HG02610 (cell line): Measurements from ENCODE around the gene PNO1.
"Not testable (repeated sequence)": the region's sequence is repeated elsewhere in the genome, so short reads cannot be mapped to it uniquely, and the experiment has no call there.

Experiments used
- ATAC-seq: cut with Tn5 transposase; IDR thresholded peaks from one replicate; pipeline ENCODE4 v1.9.1; 2021; ENCODE audit warnings: mild to moderate bottlenecking, moderate library complexity; ENCODE audit not compliant: unreplicated experiment

The PNO1 gene

DNA sequence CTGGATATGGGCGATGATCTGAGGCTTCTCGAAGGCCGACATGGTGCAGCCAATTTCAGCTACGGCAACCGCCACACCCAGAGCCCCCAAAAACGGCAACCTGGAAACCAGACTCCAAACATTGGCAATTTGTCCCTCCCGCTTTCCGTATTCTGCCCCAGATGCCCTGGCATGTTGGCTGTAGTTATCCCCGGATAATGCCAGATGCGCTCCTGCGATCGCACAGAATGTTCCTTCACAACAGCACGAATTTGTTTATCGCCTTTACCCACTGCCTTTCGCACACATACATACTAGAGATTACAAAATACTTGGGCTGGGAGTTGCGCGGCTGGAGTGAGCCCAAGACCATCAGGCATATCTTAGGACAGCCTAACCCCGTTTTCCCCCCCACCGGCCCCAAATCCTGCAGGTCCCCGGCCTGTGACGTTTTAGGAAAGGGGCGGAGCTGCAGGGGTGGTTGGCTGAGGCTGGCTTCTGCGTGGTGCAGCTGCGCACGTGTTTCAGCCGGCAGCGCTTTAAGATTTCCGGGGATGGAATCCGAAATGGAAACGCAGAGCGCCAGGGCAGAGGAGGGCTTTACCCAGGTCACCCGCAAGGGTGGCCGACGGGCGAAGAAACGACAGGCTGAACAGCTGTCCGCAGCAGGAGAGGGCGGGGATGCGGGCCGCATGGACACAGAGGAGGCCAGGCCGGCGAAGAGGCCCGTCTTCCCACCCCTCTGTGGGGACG is at the start of gene PNO1:
PNO1 (plus strand) TSS at position 487 of the 732 bp plus-strand sequence; CDS start at position 534, 47 bp downstream.
- ATAC-seq = peak; percentile 95

- ATAC-seq = no peak
These were observed 49.6 kb upstream of the PNO1 start for GRCh38 chr2:68108120-68108519.

GRCh38 chr2:68110102-68110501 is 47.6 kb upstream of the PNO1 start:
- no peak for ATAC-seq

DNA sequence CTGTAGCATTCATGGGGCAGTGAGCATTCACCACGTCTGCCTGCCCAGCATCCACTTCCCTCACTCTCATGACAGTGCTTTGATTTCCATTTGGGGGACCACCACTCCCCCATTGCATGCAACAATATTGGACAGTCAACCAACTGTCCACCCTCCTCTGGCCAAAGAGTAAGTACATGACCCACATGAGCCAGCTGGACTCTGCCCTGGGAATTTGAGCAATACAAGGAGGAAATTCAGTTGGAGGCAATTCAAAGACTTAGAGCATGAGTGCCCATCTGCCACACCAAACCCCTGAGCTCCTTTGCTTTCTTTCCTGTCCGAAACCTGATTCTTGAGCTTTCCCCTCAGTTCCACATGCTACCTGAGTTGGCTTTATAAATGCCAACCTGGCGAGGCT is 41.7 kb upstream of the PNO1 start:
- ATAC-seq = no peak

GRCh38 chr2:68117922-68118321 is 39.8 kb upstream of the PNO1 start:
- ATAC-seq = not testable (repeated sequence)

- ATAC-seq = no peak
These were observed 38.9 kb upstream of the PNO1 start for GRCh38 chr2:68118816-68119215.

DNA sequence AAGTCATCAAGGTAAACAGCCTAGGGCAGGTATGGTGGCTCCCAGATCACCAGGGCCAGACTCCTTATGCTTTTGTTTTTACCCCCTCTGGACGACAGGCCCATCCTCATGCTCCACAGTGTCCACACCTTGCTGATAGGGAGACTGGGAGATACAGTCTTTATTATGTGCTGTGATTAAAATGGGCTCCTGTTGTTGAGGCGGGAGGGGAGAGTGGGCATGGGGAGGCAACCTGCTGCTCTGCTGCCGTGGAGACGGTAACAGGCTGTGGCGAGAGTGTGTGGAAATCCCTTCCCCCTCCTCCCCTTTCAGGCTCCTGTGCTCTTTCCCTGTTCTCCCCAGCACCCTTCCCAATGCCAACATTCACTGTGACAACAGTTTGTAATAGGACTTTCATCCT is 38.2 kb upstream of the PNO1 start:
- ATAC-seq = no peak

- ATAC-seq = no peak
These were observed 35.6 kb upstream of the PNO1 start for GRCh38 chr2:68121873-68122679.

- ATAC-seq = no peak
These were observed 35.1 kb upstream of the PNO1 start for GRCh38 chr2:68122680-68122964.

GRCh38 chr2:68124321-68124720 is 33.4 kb upstream of the PNO1 start:
- no peak for ATAC-seq

GRCh38 chr2:68125821-68126220 is 31.9 kb upstream of the PNO1 start:
- ATAC-seq = no peak

DNA sequence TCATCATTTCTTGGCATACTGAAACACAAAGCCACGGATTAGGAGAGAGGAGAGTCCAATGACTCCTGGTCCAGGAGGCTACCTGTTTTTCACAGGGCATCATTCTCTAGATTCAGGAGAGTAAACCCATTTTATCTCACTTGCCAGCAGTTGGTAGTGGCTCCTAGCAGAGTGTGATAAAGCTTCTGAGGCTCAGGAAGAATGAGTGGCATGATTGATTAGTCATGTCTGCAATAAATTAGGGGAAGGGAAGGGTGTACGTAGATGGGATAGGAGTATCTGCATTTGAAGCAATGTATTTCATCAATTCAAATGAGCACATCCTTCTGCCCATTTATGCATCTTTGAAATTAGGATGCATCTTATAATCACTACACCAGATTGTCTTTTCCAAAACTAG is 31.1 kb upstream of the PNO1 start:
- ATAC-seq = no peak

- peak; percentile 84 for ATAC-seq
These were observed 30.1 kb upstream of the PNO1 start for GRCh38 chr2:68127358-68128242.

GRCh38 chr2:68134120-68134519 is 23.6 kb upstream of the PNO1 start:
- ATAC-seq = no peak

DNA sequence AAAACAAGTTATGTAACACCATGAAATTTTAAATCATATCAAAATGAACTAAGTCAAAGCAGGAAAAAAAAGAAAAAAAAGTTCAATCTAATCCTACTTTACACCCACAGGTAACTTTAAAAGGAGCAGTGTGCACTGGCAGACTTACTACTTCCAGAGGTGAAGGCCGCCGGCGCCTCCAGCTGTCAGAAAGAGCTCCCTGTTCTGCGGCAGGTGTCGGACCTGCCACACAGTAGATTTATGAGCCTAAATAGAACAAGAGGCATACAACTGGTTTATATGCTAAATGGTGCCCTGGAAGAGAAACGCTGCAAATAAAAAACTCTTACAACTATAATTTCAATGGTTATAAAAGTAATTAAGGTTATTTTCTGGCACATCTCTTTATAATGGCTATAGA is 23.1 kb upstream of the PNO1 start:
- ATAC-seq = no peak

DNA sequence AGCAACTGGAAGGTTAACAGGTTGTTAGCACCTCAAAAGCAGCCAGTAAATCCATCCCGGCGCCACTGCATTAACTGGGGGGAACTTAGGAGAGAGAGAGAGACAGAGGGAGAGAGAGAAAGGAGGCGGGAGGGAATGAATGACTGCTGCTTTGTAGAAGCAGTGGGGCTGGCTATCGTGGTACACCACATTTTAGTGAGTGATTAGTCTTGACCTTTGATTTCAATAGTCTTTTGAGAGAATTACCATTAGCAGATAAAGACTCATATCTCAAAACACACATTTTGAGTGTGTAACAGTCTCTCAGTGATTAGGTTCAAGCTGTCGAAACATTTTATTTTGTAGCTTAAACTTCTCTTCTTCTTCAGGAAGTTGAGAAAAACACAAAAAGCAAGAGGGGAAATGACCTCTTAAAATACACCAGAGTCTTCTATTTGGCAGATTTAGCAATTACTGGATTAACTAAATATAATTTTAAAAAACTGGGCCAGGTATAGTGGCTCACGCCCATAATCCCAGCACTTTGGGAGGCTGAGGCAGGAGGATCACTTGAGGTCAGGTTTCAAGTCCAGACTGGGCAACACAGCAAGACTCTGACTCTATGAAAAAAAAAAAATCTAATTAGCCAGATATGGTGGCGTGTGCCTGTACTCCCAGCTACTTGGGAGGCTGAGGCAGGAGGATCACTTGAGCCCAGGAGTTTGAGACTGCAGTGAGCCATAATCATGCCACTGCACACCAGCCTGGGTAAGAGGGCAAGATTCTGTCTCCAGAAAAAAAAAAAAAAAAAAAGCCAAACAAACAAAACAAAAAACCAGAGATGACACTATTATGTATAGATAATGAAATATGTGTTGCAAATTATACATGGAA is 22.0 kb upstream of the PNO1 start:
- no peak for ATAC-seq

GRCh38 chr2:68141875-68142274 is 15.8 kb upstream of the PNO1 start:
- no peak for ATAC-seq

DNA sequence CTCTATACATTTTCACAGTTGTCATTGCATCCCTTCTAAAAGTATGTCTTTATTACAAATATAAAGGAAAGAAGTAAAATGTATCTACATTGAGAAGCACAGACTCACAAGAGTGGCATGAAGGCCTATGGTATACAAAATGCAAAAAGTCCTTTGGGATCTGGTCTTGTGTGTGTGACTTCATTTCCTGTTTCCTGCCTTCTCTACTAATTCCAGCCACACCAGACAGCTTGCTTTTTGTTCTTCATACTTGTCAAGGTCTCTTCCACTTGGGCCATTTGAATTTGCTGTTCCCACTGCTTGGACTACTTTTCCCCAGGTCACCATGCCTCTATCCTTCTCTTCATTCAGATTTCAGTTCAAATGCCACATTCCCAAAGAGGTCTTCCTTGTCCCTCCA is 6.7 kb upstream of the PNO1 start:
- ATAC-seq = no peak

- ATAC-seq = no peak
These were observed 4.9 kb upstream of the PNO1 start for GRCh38 chr2:68152681-68153347.

- no peak for ATAC-seq
These were observed 2.1 kb upstream of the PNO1 start for GRCh38 chr2:68155618-68156017.
